ENCODE results near the gene RTTN. TPM values are rescaled to one million over a fixed set of nuclear protein-coding genes. Genes with fewer than 3 reads are reported as not detected.
A peak's percentile ranks its signal among the peaks of the same experiment; 100 is the strongest.

RTTN gene
- total and polyA plus RNA-seq, 2 of the 4 experiments (the other 2 are of a cell fraction): 5.8 to 19.9 TPM

DNA sequence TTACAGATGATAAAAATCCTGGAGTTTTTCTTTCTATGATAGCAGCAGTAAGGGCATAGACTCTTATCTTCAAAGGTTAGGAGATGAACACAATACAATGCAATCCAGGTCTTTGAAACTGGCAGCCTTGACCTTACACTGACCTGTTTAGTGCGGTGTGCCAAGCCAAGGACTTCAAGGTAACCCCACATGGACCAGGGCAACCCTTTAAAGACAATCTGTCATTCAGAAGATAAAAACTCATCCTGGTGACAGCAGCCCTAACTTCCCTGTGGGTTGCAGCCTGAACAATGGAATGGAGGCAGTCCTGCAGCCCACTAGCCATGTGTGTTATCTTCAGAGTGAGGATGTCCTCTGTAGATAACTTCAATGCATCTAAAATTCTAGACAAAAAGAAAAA lies 78.1 kb downstream of the RTTN start:
- H3K56ac ChIP-seq (ENCODE audit: extremely low read depth, insufficient read depth, low read length): no peak overlapping the region
- in situ Hi-C loops (cut with MboI; ENCODE audit: low sequenced_read_pairs): no loop called here
- DNase-seq: no peak
- no peaks in the 10 kb centered on the region for H3K9me3 ChIP-seq (ENCODE audit: control insufficient read depth, insufficient read depth, low read length)
- no peak for ATAC-seq (ENCODE audit: low read depth)
- H3K18ac ChIP-seq (ENCODE audit: low read depth, low read length): no peak overlapping the region
- no peak overlapping the region for H3K4me3 ChIP-seq (ENCODE audit: insufficient read depth, low read depth, low read length)
- WGBS, 2 experiments (ENCODE audit: extremely low coverage in 2 of 2, insufficient read length in 1 of 2): no CpG with 5 or more reads among the region's 1 CpG
- H3K14ac ChIP-seq (replicated peaks; ENCODE audit: low read depth, low read length): no peak overlapping the region
- no peaks in the 10 kb centered on the region for H3K27me3 ChIP-seq (ENCODE audit: control insufficient read depth, insufficient read depth, low read length)
- H3K9me1 ChIP-seq (ENCODE audit: insufficient read depth, low read length): no peaks in the 10 kb centered on the region
- no peak overlapping the region for H2BK20ac ChIP-seq (ENCODE audit: low read depth, low read length)
- CTCF ChIA-PET: no interaction called here
- no peak overlapping the region for H2BK15ac ChIP-seq (ENCODE audit: low read depth, low read length)
- H3K4me2 ChIP-seq (ENCODE audit: low read depth, low read length): no peak overlapping the region
- H3K27ac ChIP-seq (ENCODE audit: insufficient read depth, low read length): no peak overlapping the region
- H3K9ac ChIP-seq (ENCODE audit: low read depth, low read length): no peak overlapping the region
- no peaks in the 10 kb centered on the region for H3K79me1 ChIP-seq (ENCODE audit: low read depth in 1 of 2, low read length in 2 of 2)
- H4K5ac ChIP-seq (ENCODE audit: low read depth, low read length): no peak overlapping the region
- H2BK5ac ChIP-seq (ENCODE audit: low read depth, low read length, poor library complexity, severe bottlenecking): no peak overlapping the region
- dilution Hi-C loops (cut with HindIII; ENCODE audit: low sequenced_read_pairs, unreplicated experiment): no loop called here
- no TSS peak for BruUV-seq (replicated peaks)
- no peak overlapping the region for H2AFZ ChIP-seq (replicated peaks; ENCODE audit: low read length, poor library complexity)
- intact Hi-C loops (cut with micrococcal nuclease): no loop called here
- no peak overlapping the region for H4K91ac ChIP-seq (ENCODE audit: insufficient read depth, low read depth, low read length)
- H3K36me3 ChIP-seq (ENCODE audit: control insufficient read depth, insufficient read depth, low read length): peaks cover 2% of the 10 kb centered on the region
- no peak overlapping the region for H4K8ac ChIP-seq (ENCODE audit: low read depth in 2 of 2, low read length in 2 of 2)
- H2AK5ac ChIP-seq (ENCODE audit: low read depth, low read length): peak overlapping the region; percentile 75; the same call in 1 of the 2 replicates
- no peaks in the 10 kb centered on the region for H3K4me1 ChIP-seq (ENCODE audit: control insufficient read depth, insufficient read depth, low read length)
- TF ChIP-seq, protein P1, sequence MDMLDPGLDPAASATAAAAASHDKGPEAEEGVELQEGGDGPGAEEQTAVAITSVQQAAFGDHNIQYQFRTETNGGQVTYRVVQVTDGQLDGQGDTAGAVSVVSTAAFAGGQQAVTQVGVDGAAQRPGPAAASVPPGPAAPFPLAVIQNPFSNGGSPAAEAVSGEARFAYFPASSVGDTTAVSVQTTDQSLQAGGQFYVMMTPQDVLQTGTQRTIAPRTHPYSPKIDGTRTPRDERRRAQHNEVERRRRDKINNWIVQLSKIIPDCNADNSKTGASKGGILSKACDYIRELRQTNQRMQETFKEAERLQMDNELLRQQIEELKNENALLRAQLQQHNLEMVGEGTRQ (IDR thresholded peaks at IDR 0.05; ENCODE audit: low read depth, low read length): no peak
- TF ChIP-seq MAZ (IDR thresholded peaks at IDR 0.05; ENCODE audit: borderline replicate concordance, low read depth, low read length) (no peak), SMC3 (IDR thresholded peaks at IDR 0.05; ENCODE audit: low read depth, low read length) (no peak), MXI1 (IDR thresholded peaks at IDR 0.05; ENCODE audit: borderline replicate concordance, low read depth, low read length) (no peak), POLR2A (IDR thresholded peaks at IDR 0.05; ENCODE audit: low read depth, low read length) (no peak), RCOR1 (IDR thresholded peaks at IDR 0.05; ENCODE audit: insufficient replicate concordance, low read length) (no peak)
- H2AK9ac ChIP-seq (replicated peaks; ENCODE audit: low read depth, low read length, poor library complexity): peak overlapping the region; percentile 5
- no peak overlapping the region for H3K4ac ChIP-seq (ENCODE audit: low read depth, low read length)
- no peak overlapping the region for H2BK120ac ChIP-seq (ENCODE audit: low read depth, low read length)
- POLR2A ChIA-PET (ENCODE audit: unreplicated experiment): no interaction called here
- H4K20me1 ChIP-seq (ENCODE audit: insufficient read depth, low read length): no peaks in the 10 kb centered on the region
- H3K23ac ChIP-seq (ENCODE audit: low read depth, low read length): no peak overlapping the region
